ENCODE results near the gene TSNAXIP1. TPM values are rescaled to one million over a fixed set of nuclear protein-coding genes. Genes with fewer than 3 reads are reported as not detected.

Gene TSNAXIP1
- total and polyA plus RNA-seq, 2 experiments from 2014 or later: 0.97 to 2.4 TPM

GRCh38 chr16:67805718-67806427 is 816 bp upstream of the TSNAXIP1 start:
- peak overlapping the region; percentile 87 for H2AFZ ChIP-seq
- H3K4me3 ChIP-seq: peak overlapping the region; percentile 86
- H3K4me2 ChIP-seq: peak overlapping the region; percentile 85
- H3K9me3 Mint-ChIP-seq: no peaks in the 10 kb centered on the region; the same call in 2 of the 3 replicates
- DNase-seq (ENCODE audit: low spot score): peak; percentile 44
- H3K79me2 ChIP-seq (replicated peaks; ENCODE audit: insufficient read depth): peaks cover 41% of the 10 kb centered on the region
- H4K20me1 ChIP-seq (replicated peaks; ENCODE audit: insufficient read depth): peaks cover 8% of the 10 kb centered on the region; the same call in 1 of the 2 replicates
- H3K27me3 ChIP-seq (ENCODE audit: insufficient read depth): no peaks in the 10 kb centered on the region
- H3K4me3 Mint-ChIP-seq: peak overlapping the region; percentile 93
- peaks cover 6% of the 10 kb centered on the region; the same call in 1 of the 2 replicates for H3F3A ChIP-seq (replicated peaks; ENCODE audit: low read depth)
- peak; percentile 11 for ATAC-seq
- H3K36me3 Mint-ChIP-seq (ENCODE audit: low read depth): peaks cover 27% of the 10 kb centered on the region
- no peak for TF ChIP-seq ZNF114 (CRISPR knock-in tag; IDR thresholded peaks at IDR 0.05)
- TF ChIP-seq JUNB (IDR thresholded peaks at IDR 0.05; ENCODE audit: unreplicated experiment): no peak
- H3K27ac ChIP-seq (ENCODE audit: low read depth): peak overlapping the region; percentile 58; the same call in 1 of the 2 replicates
- no peaks in the 10 kb centered on the region for H3K9me2 ChIP-seq (ENCODE audit: insufficient read depth)
- H3K4me1 ChIP-seq (ENCODE audit: insufficient read depth): peaks cover 8% of the 10 kb centered on the region
- peaks cover 7% of the 10 kb centered on the region; the same call in 1 of the 2 replicates for H3K36me3 ChIP-seq (ENCODE audit: insufficient read depth)
- H3K27me3 Mint-ChIP-seq (ENCODE audit: insufficient read depth, low read depth, poor library complexity): no peaks in the 10 kb centered on the region
- peaks cover 9% of the 10 kb centered on the region for H3K4me1 Mint-ChIP-seq
- H3K27ac Mint-ChIP-seq: peak overlapping the region; percentile 75

- Histone ChIP-seq H3K4me1 (ENCODE audit: insufficient read depth) (peaks cover 8% of the 10 kb centered on the region), H3K4me3 (peak overlapping the region; percentile 86), H3K27me3 (ENCODE audit: insufficient read depth) (no peaks in the 10 kb centered on the region), H3K27ac (ENCODE audit: low read depth) (no peak overlapping the region), H3K36me3 (ENCODE audit: insufficient read depth) (peaks cover 7% of the 10 kb centered on the region; the same call in 1 of the 2 replicates), H3K79me2 (replicated peaks; ENCODE audit: insufficient read depth) (peaks cover 34% of the 10 kb centered on the region), H2AFZ (peak overlapping the region; percentile 4; the same call in 1 of the 2 replicates), H3F3A (replicated peaks; ENCODE audit: low read depth) (peaks cover 6% of the 10 kb centered on the region; the same call in 1 of the 2 replicates), H4K20me1 (replicated peaks; ENCODE audit: insufficient read depth) (peaks cover 6% of the 10 kb centered on the region; the same call in 1 of the 2 replicates), H3K9me2 (ENCODE audit: insufficient read depth) (no peaks in the 10 kb centered on the region), H3K4me2 (peak overlapping the region; percentile 80)
- no peak for DNase-seq (ENCODE audit: low spot score)
- peaks cover 25% of the 10 kb centered on the region for H3K36me3 Mint-ChIP-seq (ENCODE audit: low read depth)
- H3K27ac Mint-ChIP-seq: peak overlapping the region; percentile 90; the same call in 1 of the 2 replicates
- TF ChIP-seq CTCF (conservative IDR thresholded peaks at IDR 0.05; ENCODE audit: low read depth in 2 of 2): 0 out of 4 replicates have a peak, but pooled peaks of 1 of the 2 experiments have one; percentile 7
- no peak for TF ChIP-seq POLR2AphosphoS5 (IDR thresholded peaks at IDR 0.05; ENCODE audit: low read depth)
- ATAC-seq: peak; percentile 16
- no peaks in the 10 kb centered on the region for H3K27me3 Mint-ChIP-seq (ENCODE audit: insufficient read depth, low read depth, poor library complexity)
- H3K4me1 Mint-ChIP-seq: peaks cover 9% of the 10 kb centered on the region
- peak overlapping the region; percentile 93 for H3K4me3 Mint-ChIP-seq
- H3K9me3 Mint-ChIP-seq: no peaks in the 10 kb centered on the region; the same call in 2 of the 3 replicates
Observed at GRCh38 chr16:67807148-67807682, 526 bp downstream of the TSNAXIP1 start.

- H3K9me3 Mint-ChIP-seq: peaks cover 4% of the 10 kb centered on the region; the same call in 1 of the 3 replicates
- DNase-seq (ENCODE audit: low spot score): no peak
- Histone ChIP-seq H3K27ac (ENCODE audit: low read depth) (no peak overlapping the region), H3K36me3 (ENCODE audit: insufficient read depth) (no peaks in the 10 kb centered on the region), H2AFZ (no peak overlapping the region), H3K4me3 (no peak overlapping the region), H3K9me2 (ENCODE audit: insufficient read depth) (no peaks in the 10 kb centered on the region), H3K27me3 (ENCODE audit: insufficient read depth) (no peaks in the 10 kb centered on the region), H4K20me1 (replicated peaks; ENCODE audit: insufficient read depth) (no peaks in the 10 kb centered on the region), H3K79me2 (replicated peaks; ENCODE audit: insufficient read depth) (no peaks in the 10 kb centered on the region), H3F3A (replicated peaks; ENCODE audit: low read depth) (peaks cover 6% of the 10 kb centered on the region; the same call in 1 of the 2 replicates), H3K4me2 (no peak overlapping the region), H3K4me1 (ENCODE audit: insufficient read depth) (no peaks in the 10 kb centered on the region; the same call in 1 of the 2 replicates)
- no peak overlapping the region for H3K27ac Mint-ChIP-seq
- H3K27me3 Mint-ChIP-seq (ENCODE audit: insufficient read depth, low read depth, poor library complexity): peaks cover 6% of the 10 kb centered on the region
- H3K4me3 Mint-ChIP-seq: no peak overlapping the region
- no peak for TF ChIP-seq ETS1 (IDR thresholded peaks at IDR 0.05)
- no peak for TF ChIP-seq NANOG (IDR thresholded peaks at IDR 0.05; ENCODE audit: borderline replicate concordance)
- TF ChIP-seq ZNF114 (CRISPR knock-in tag; IDR thresholded peaks at IDR 0.05): no peak
- no peak for TF ChIP-seq JUNB (IDR thresholded peaks at IDR 0.05; ENCODE audit: unreplicated experiment)
- TF ChIP-seq EZH2phosphoT487 (IDR thresholded peaks at IDR 0.05; ENCODE audit: unreplicated experiment): no peak
- no peak for TF ChIP-seq CREB1 (CRISPR knock-in tag; IDR thresholded peaks at IDR 0.05; ENCODE audit: low read depth)
- TF ChIP-seq ZNF331 (CRISPR knock-in tag; IDR thresholded peaks at IDR 0.05; ENCODE audit: low read depth): no peak
- TF ChIP-seq REST (IDR thresholded peaks at IDR 0.05; ENCODE audit: unreplicated experiment): no peak
- H3K36me3 Mint-ChIP-seq (ENCODE audit: low read depth): no peaks in the 10 kb centered on the region
- H3K4me1 Mint-ChIP-seq: no peaks in the 10 kb centered on the region
- ATAC-seq: no peak
Observed at GRCh38 chr16:67811899-67812298, 5.2 kb downstream of the TSNAXIP1 start.

All from GM23338 (cell line).